Mononuclear cell (primary cell): ENCODE data around the gene MMEL1. TPM values are rescaled to one million over a fixed set of nuclear protein-coding genes. Genes with fewer than 3 reads are reported as not detected.
"Not testable (repeated sequence)": the region's sequence is repeated elsewhere in the genome, so short reads cannot be mapped to it uniquely, and the experiment has no call there.

Source experiments
- H3K27me3 ChIP-seq: 2 replicates; pipeline ENCODE4 v1.6.0; 2011; ENCODE audit warnings: low read length, control low read depth; ENCODE audit not compliant: insufficient read depth
- H3K4me1 ChIP-seq: 2 replicates; pipeline ENCODE4 v1.5.1; 2011; ENCODE audit warnings: mild to moderate bottlenecking, low read length, control low read depth; ENCODE audit not compliant: insufficient read depth
- H3K4me3 ChIP-seq: 2 replicates; pipeline ENCODE4 v1.5.1; 2011; ENCODE audit warnings: mild to moderate bottlenecking, low read length, moderate library complexity
- H3K9me3 ChIP-seq: 2 replicates; pipeline ENCODE4 v1.5.1; 2011; ENCODE audit warnings: low read depth, mild to moderate bottlenecking, control low read depth, low read length
- total RNA-seq: library from RNA; depleted of rRNA; stranded (reverse); fragments of >200 nt; gene quantifications from one replicate; pipeline ENCODE4 v1.2.3, GENCODE V29; 2012

MMEL1 gene
- total RNA-seq, 1 donor, result 0.63 TPM

DNA sequence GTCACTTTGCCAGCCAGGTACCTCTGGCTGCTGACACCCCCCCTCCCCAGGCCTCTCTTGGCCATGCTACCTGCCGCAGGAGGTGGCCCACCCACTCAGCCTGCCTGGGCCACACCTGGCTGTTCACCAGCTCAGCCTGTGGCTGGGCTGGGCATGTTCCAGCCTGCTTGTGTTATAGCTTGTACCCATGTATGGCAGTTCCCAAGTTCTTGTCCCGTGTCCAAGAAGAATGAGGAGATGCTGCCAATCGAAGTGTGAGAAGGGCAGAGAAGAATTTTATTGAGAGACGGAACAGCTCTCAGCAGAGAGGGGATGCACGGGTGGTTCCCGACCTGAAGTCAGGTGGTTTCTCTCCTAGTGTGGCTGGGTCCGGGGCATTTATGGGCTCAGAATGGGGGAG lies 3.9 kb upstream of the MMEL1 start:
- H3K4me1 ChIP-seq, result peaks cover 5% of the 10 kb centered on the region
- no peak overlapping the region for H3K4me3 ChIP-seq
- no peaks in the 10 kb centered on the region for H3K27me3 ChIP-seq
- no peaks in the 10 kb centered on the region for H3K9me3 ChIP-seq

DNA sequence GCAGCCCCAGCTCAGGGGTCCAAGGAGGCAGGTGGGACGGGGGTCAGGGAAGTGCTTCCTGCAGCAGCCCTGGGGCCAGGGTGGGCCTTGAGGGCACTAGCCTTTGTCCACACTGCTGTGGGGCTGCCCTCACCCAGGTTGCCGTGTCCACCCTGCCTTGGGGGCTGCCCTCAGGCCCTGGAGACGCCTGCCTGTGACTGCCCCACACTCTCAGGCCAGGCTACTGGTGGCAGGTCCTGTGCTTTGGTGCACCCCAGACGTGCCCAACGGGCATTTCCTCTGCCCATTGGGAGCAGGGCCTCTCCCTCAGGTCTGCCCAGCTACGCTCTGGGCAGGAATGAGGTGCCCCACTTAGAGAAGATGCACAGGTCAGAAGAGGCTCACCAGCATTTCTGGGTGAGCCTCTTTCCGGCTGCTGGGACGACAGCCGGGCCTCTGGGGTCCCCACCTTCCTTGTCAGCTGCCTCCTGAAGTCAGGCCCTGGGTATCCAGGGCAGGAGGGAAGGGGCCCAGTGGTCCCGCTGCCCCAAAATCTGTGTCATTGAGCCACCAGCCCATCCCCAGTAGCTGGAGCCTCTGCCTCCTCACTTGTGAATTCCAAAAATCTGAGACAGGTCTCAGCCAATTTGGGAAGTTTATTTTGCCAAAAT lies 2.7 kb upstream of the MMEL1 start:
- no peak overlapping the region for H3K4me3 ChIP-seq
- H3K27me3 ChIP-seq, result no peaks in the 10 kb centered on the region
- H3K9me3 ChIP-seq, result no peaks in the 10 kb centered on the region
- no peaks in the 10 kb centered on the region for H3K4me1 ChIP-seq

DNA sequence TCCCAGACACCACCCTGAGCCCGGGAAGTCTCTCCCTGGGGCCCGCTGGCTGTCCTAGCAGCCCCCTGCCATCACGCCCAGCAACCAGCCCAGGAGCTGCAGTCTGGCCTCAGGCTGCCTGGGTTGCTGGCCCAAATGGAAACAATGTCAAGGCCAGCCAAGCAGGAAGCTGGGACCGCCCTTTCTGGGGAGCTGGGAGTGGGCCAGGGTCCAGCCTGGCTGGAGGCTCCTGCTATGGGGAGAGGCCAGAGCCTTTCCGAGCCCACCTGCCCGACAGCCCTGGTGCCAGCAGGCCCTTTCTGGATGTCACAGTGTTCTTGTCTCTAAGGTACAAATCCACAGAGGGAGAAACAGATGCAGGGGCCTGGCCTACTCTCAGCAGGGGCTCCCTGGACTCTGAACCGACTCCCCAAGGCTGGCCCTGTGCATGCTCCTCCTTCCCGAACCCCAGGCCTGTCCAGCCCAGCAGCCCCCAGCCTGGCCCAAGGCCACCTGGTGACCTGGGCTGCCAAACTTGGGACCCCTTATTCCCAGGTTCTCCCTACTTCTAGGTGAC lies 1.2 kb upstream of the MMEL1 start:
- Histone ChIP-seq H3K27me3 (peaks cover 3% of the 10 kb centered on the region), H3K4me3 (no peak overlapping the region), H3K4me1 (no peaks in the 10 kb centered on the region), H3K9me3 (no peaks in the 10 kb centered on the region)

DNA sequence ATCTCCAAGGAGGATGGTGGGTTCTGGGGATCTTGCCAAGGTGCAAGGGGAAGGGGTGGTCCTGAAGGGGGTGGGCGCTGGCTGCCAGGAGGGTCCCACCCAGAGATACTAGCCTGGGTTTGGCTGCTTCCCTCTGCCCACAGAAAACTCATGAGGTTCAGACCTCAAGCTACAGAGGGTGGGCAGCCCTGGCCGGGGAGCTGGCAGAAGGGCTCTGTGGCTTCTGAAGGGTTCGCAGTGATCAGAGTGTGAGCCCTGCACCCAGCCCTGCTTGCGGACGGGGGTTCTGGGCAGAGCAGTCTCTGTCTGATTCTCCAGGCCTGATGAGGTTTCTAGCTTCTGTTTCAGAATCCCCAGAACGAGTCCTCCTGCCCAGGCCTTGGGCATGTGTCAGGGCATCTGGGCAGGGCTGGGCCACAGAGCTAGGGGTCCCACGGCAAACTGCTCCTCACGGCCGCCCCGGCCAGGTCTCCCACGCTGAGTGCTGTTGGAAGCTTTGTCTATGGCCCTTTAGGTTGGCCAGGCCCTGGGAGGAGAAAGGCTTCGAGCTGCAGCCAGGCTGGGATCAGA lies 635 bp upstream of the MMEL1 start:
- no peaks in the 10 kb centered on the region for H3K9me3 ChIP-seq
- no peak overlapping the region for H3K4me3 ChIP-seq
- H3K4me1 ChIP-seq, result no peaks in the 10 kb centered on the region
- peaks cover 3% of the 10 kb centered on the region for H3K27me3 ChIP-seq

DNA sequence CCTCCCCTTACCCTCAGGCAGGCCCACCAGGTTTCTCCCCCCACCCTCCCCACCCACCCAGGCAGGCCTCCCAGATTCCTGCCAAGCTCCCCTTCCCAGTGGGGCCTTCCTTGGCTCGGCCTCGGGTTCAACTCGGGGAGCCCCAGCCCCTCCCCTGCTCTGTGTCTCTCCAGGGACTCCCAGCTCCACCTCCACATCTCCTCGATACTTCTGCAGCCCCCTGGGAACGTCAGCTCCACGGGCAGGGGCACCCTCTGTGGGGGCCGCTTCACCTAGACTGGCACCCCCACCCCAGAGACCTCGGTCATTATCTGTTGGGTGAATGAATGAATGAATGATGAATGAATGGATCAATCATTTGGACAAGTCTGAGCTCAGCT lies 775 bp downstream of the MMEL1 start:
- Histone ChIP-seq H3K4me3 (no peak overlapping the region), H3K27me3 (peaks cover 17% of the 10 kb centered on the region), H3K9me3 (no peaks in the 10 kb centered on the region), H3K4me1 (no peaks in the 10 kb centered on the region)

GRCh38 chr1:2631136-2632050 lies 1.4 kb downstream of the MMEL1 start:
- H3K4me3 ChIP-seq, result no peak overlapping the region
- H3K9me3 ChIP-seq, result no peaks in the 10 kb centered on the region
- H3K27me3 ChIP-seq, result peaks cover 23% of the 10 kb centered on the region
- H3K4me1 ChIP-seq, result no peaks in the 10 kb centered on the region

- H3K4me1 ChIP-seq, result no peaks in the 10 kb centered on the region
- no peaks in the 10 kb centered on the region for H3K9me3 ChIP-seq
- no peak overlapping the region for H3K4me3 ChIP-seq
- peaks cover 31% of the 10 kb centered on the region for H3K27me3 ChIP-seq
Observed at GRCh38 chr1:2630498-2631135, 2.2 kb downstream of the MMEL1 start.

GRCh38 chr1:2629627-2630497 lies 3.0 kb downstream of the MMEL1 start:
- no peaks in the 10 kb centered on the region for H3K9me3 ChIP-seq
- H3K4me3 ChIP-seq, result no peak overlapping the region
- H3K27me3 ChIP-seq, result peaks cover 31% of the 10 kb centered on the region
- no peaks in the 10 kb centered on the region for H3K4me1 ChIP-seq

- Histone ChIP-seq H3K27me3 (peaks cover 31% of the 10 kb centered on the region), H3K4me3 (no peak overlapping the region), H3K4me1 (no peaks in the 10 kb centered on the region), H3K9me3 (no peaks in the 10 kb centered on the region)
Observed at GRCh38 chr1:2628933-2629626, 3.7 kb downstream of the MMEL1 start.

GRCh38 chr1:2628191-2628932 lies 4.5 kb downstream of the MMEL1 start:
- H3K9me3 ChIP-seq, result no peaks in the 10 kb centered on the region
- H3K27me3 ChIP-seq, result peaks cover 31% of the 10 kb centered on the region
- H3K4me1 ChIP-seq, result no peaks in the 10 kb centered on the region
- H3K4me3 ChIP-seq, result no peak overlapping the region

DNA sequence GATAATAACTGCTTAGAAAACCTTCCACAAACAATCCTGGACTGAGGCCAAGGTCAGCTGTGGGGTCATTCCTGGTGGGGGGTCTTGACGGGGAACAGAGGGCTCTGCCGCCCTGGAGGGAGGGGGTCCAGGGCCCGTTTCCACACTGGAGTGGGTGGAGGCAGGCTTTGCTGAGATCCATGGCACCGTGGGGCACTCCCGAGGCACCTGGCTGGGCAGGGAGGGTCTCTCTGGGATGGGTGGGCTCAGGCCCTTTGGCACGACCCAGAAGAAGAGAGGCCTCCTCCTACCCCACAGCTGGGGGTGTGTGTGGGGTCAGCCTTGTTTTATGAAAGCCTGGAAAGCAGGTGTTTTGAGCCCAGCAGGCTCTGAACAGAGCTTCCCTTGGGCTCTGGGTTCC lies 5.1 kb downstream of the MMEL1 start:
- Histone ChIP-seq H3K9me3 (no peaks in the 10 kb centered on the region), H3K27me3 (peaks cover 31% of the 10 kb centered on the region), H3K4me1 (no peaks in the 10 kb centered on the region), H3K4me3 (no peak overlapping the region)

GRCh38 chr1:2625748-2626147 lies 7.1 kb downstream of the MMEL1 start:
- H3K4me1 ChIP-seq, H3K4me3 ChIP-seq, H3K9me3 ChIP-seq: not testable (repeated sequence)
- peaks cover 31% of the 10 kb centered on the region for H3K27me3 ChIP-seq

DNA sequence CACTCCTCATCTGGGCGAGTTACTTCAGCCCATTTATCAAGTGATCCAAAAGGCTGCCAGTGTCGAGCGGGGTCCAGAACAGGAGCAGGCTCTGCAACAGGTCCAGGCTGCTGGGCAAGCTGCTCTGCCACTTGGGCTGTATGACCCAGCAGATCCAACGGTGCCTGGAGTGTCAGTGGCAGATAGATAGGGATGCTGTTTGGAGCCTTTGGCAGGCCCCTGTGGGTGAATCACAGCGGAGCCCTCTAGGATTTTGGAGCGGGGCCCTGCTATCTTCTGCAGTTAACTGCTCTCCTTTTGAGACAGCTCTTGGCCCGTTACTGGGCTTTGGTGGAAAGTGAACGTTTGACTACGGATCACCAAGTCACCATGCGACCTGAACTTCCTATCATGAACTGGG lies 7.5 kb downstream of the MMEL1 start:
- H3K27me3 ChIP-seq, result peaks cover 31% of the 10 kb centered on the region
- H3K9me3 ChIP-seq, result no peaks in the 10 kb centered on the region
- no peak overlapping the region for H3K4me3 ChIP-seq
- H3K4me1 ChIP-seq, result no peaks in the 10 kb centered on the region
